A549 (cell line): ENCODE data around the gene TBC1D22A. TPM values are rescaled to one million over a fixed set of nuclear protein-coding genes. Genes with fewer than 3 reads are reported as not detected.

Experiments
- ATAC-seq, 2 experiments: fragments of 200-7000 bp in 1 of 2; fragments of >200 bp in 1 of 2; cut with Nextera tagmentation in 1 of 2; cut with Tn5 transposase in 1 of 2; 3 replicates each; pipeline versions ENCODE4 v1.8.0 to v1.9.1; 2018 to 2020; ENCODE audit warnings: mild to moderate bottlenecking in 1 of 2, moderate library complexity in 1 of 2
- CTCF ChIA-PET: fragments of 300-600 bp; sonication (Branson Sonifier 250); formaldehyde crosslinking; extraction: SDS; loops from one replicate; lab custom pipeline; 2021; ENCODE audit warnings: antibody characterized with exemption, inconsistent platforms; lab: Yijun Ruan, JAX
- POLR2A ChIA-PET: fragments of 350-600 bp; formaldehyde crosslinking; extraction: SDS; loops from one replicate; lab custom pipeline; 2021; ENCODE audit warnings: antibody characterized with exemption, inconsistent platforms; lab: Yijun Ruan, JAX
- DNase-seq, 2 experiments: peaks; one replicate each; pipeline versions ENCODE4 v3.0.0 to v3.0.0-alpha.2; 2011 to 2016; ENCODE audit warnings: low read depth in 1 of 2, low spot score in 1 of 2
- FAIRE-seq: peaks from 2 replicates; lab custom pipeline; 2011; peaks lifted over from hg19 to GRCh38; lab: Jason Lieb, UNC
- H3K27ac ChIP-seq, 2 experiments: fragments of >200 bp; sonication (Bioruptor Twin); formaldehyde crosslinking; 3 replicates each; pipeline ENCODE4 v1.5.1; 2016 to 2017
- H3K4me1 ChIP-seq: fragments of >200 bp; sonication (Bioruptor Twin); formaldehyde crosslinking; 3 replicates; pipeline ENCODE4 v1.6.1; 2016
- H3K4me2 ChIP-seq: fragments of >200 bp; sonication (Bioruptor Twin); formaldehyde crosslinking; 3 replicates; pipeline ENCODE4 v1.6.1; 2016
- H3K4me3 ChIP-seq: fragments of >200 bp; sonication (Bioruptor Twin); formaldehyde crosslinking; 3 replicates; pipeline ENCODE4 v1.5.1; 2016
- H3K9me3 ChIP-seq: fragments of >200 bp; sonication (Bioruptor Twin); formaldehyde crosslinking; 3 replicates; pipeline ENCODE4 v1.6.1; 2016
- FOSB ChIP-seq: fragments of 250-450 bp; sonication (Bioruptor Pico); IDR thresholded peaks from 2 replicates; pipeline ENCODE4 v1.5.0; 2020; ENCODE audit warnings: mild to moderate bottlenecking, moderate library complexity
- HDAC2 ChIP-seq: fragments of 200-600 bp; sonication (generic); IDR thresholded peaks from 2 replicates; pipeline ENCODE4 v1.6.1; 2016
- HOXB5 ChIP-seq: fragments of 250-450 bp; sonication (Bioruptor Pico); IDR thresholded peaks from 2 replicates; pipeline ENCODE4 v1.5.0; 2020; ENCODE audit warnings: mild to moderate bottlenecking, moderate library complexity
- JUNB ChIP-seq: fragments of >200 bp; sonication (Bioruptor Twin); formaldehyde crosslinking; IDR thresholded peaks from 2 replicates; pipeline ENCODE4 v1.6.1; 2016
- KDM5A ChIP-seq: fragments of 200-600 bp; sonication (generic); IDR thresholded peaks from 2 replicates; pipeline ENCODE4 v1.6.1; 2016; ENCODE audit warnings: antibody characterized with exemption, mild to moderate bottlenecking
- NFE2L2 ChIP-seq: fragments of 150-350 bp; conservative IDR thresholded peaks from 2 replicates; pipeline ENCODE4 v1.6.1; 2014; ENCODE audit warnings: low read length
- NPAS2 ChIP-seq: fragments of 250-450 bp; sonication (Bioruptor Pico); IDR thresholded peaks from 2 replicates; pipeline ENCODE4 v1.8.0; 2022; ENCODE audit warnings: mild to moderate bottlenecking, moderate library complexity, borderline replicate concordance
- PHF8 ChIP-seq: fragments of 200-600 bp; sonication (generic); IDR thresholded peaks from 2 replicates; pipeline ENCODE4 v1.6.1; 2016; ENCODE audit warnings: low read depth, mild to moderate bottlenecking, antibody characterized with exemption, moderate library complexity, borderline replicate concordance
- RAD21 ChIP-seq, 2 experiments: fragments of >200 bp in 1 of 2; sonication (Bioruptor Twin) in 1 of 2; formaldehyde crosslinking in 1 of 2; IDR thresholded peaks in 1 of 2; conservative IDR thresholded peaks in 1 of 2; 2 replicates in 1 of 2; 3 replicates in 1 of 2; pipeline ENCODE4 v1.6.1; 2012 to 2018; ENCODE audit warnings: inconsistent platforms in 1 of 2
- TP53 ChIP-seq: fragments of 250-450 bp; sonication (Bioruptor Pico); IDR thresholded peaks from 2 replicates; pipeline ENCODE4 v1.5.0; 2021; ENCODE audit warnings: mild to moderate bottlenecking, moderate library complexity
- ZNF302 ChIP-seq: fragments of 250-450 bp; sonication (Bioruptor Pico); IDR thresholded peaks from 2 replicates; pipeline ENCODE4 v1.9.0; 2021; ENCODE audit warnings: inconsistent platforms, mild to moderate bottlenecking, moderate library complexity
- WGBS: methylation state at CpG from one replicate; pipeline ENCODE4 v1.1.6; 2017; ENCODE audit errors: missing lambda C conversion rate; 5-methylcytosine and 5-hydroxymethylcytosine counted together
- polyA plus RNA-seq, 4 experiments: library from polyadenylated mRNA; depleted of rRNA in 3 of 4; stranded (reverse); fragments of >200 nt; fragmentation: RNase III in 1 of 4; extraction: RNeasy Plus Mini Kit Qiagen cat#74134 plus additional on column Dnase treatment in 1 of 4; gene quantifications; 2 replicates in 3 of 4; 3 replicates in 1 of 4; pipeline ENCODE4 v1.2.3, GENCODE V29; 2011 to 2017
- TF ChIP-seq, protein P1 (sequence below): fragments of 250-450 bp; sonication (Bioruptor Pico); IDR thresholded peaks from 2 replicates; pipeline ENCODE4 v1.5.0; 2020; ENCODE audit warnings: low read depth, mild to moderate bottlenecking, moderate library complexity
- TF ChIP-seq, protein P2 (sequence below): fragments of 250-450 bp; sonication (Bioruptor Pico); IDR thresholded peaks from 2 replicates; pipeline ENCODE4 v1.5.0; 2021; ENCODE audit warnings: mild to moderate bottlenecking, moderate library complexity, borderline replicate concordance
- TF ChIP-seq, protein P3 (sequence below): fragments of 450-650 bp; IDR thresholded peaks from 2 replicates; pipeline ENCODE4 v1.6.1; 2014; ENCODE audit warnings: antibody characterized with exemption
- TF ChIP-seq, protein P4 (sequence below): fragments of >200 bp; sonication (Bioruptor Twin); formaldehyde crosslinking; IDR thresholded peaks from 3 replicates; pipeline ENCODE4 v1.5.1; 2016
- TF ChIP-seq, protein P5 (sequence below): fragments of >200 bp; sonication (Bioruptor Twin); formaldehyde crosslinking; IDR thresholded peaks from 2 replicates; pipeline ENCODE4 v1.6.1; 2016
- TF ChIP-seq, protein P6 (sequence below): IDR thresholded peaks from 2 replicates; pipeline ENCODE4 v1.6.1; 2012

TBC1D22A gene
- polyA plus RNA-seq, 2 of the 4 experiments (the other 2 are of a cell fraction), result 8.9 to 10.8 TPM

DNA sequence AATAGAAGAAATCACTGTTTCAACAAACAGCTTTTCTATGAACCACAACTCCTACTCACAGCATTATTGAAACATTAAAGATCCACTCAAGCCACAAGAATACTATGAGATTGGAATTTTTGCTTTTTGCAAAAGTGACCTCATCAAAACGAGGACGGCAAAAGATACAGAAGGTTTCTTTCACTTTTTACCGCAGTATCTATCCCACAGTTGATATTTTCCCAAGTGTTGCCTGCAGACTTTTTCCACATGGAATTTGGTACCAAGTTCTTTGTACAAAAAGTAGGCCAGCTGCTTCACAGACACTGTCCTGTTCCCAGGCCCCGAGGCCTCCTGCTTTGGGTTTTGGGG is 204.0 kb downstream of the TBC1D22A start:
- no peak overlapping the region for H3K27ac ChIP-seq
- POLR2A ChIA-PET, result no interaction called here
- H3K4me2 ChIP-seq, result no peak overlapping the region
- no peaks in the 10 kb centered on the region for H3K9me3 ChIP-seq
- ATAC-seq (no peak), DNase-seq (no peak), FAIRE-seq (no peak)
- TF ChIP-seq, protein P1, sequence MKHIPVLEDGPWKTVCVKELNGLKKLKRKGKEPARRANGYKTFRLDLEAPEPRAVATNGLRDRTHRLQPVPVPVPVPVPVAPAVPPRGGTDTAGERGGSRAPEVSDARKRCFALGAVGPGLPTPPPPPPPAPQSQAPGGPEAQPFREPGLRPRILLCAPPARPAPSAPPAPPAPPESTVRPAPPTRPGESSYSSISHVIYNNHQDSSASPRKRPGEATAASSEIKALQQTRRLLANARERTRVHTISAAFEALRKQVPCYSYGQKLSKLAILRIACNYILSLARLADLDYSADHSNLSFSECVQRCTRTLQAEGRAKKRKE, result no peak
- no peak for TF ChIP-seq FOSB (CRISPR knock-in tag)
- no peak for TF ChIP-seq NPAS2
- TF ChIP-seq, protein P2, sequence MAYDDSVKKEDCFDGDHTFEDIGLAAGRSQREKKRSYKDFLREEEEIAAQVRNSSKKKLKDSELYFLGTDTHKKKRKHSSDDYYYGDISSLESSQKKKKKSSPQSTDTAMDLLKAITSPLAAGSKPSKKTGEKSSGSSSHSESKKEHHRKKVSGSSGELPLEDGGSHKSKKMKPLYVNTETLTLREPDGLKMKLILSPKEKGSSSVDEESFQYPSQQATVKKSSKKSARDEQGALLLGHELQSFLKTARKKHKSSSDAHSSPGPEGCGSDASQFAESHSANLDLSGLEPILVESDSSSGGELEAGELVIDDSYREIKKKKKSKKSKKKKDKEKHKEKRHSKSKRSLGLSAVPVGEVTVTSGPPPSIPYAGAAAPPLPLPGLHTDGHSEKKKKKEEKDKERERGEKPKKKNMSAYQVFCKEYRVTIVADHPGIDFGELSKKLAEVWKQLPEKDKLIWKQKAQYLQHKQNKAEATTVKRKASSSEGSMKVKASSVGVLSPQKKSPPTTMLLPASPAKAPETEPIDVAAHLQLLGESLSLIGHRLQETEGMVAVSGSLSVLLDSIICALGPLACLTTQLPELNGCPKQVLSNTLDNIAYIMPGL, result no peak
- no peak for TF ChIP-seq HOXB5 (CRISPR knock-in tag)
- TF ChIP-seq, protein P3, sequence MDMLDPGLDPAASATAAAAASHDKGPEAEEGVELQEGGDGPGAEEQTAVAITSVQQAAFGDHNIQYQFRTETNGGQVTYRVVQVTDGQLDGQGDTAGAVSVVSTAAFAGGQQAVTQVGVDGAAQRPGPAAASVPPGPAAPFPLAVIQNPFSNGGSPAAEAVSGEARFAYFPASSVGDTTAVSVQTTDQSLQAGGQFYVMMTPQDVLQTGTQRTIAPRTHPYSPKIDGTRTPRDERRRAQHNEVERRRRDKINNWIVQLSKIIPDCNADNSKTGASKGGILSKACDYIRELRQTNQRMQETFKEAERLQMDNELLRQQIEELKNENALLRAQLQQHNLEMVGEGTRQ, result no peak
- TF ChIP-seq, protein P4, sequence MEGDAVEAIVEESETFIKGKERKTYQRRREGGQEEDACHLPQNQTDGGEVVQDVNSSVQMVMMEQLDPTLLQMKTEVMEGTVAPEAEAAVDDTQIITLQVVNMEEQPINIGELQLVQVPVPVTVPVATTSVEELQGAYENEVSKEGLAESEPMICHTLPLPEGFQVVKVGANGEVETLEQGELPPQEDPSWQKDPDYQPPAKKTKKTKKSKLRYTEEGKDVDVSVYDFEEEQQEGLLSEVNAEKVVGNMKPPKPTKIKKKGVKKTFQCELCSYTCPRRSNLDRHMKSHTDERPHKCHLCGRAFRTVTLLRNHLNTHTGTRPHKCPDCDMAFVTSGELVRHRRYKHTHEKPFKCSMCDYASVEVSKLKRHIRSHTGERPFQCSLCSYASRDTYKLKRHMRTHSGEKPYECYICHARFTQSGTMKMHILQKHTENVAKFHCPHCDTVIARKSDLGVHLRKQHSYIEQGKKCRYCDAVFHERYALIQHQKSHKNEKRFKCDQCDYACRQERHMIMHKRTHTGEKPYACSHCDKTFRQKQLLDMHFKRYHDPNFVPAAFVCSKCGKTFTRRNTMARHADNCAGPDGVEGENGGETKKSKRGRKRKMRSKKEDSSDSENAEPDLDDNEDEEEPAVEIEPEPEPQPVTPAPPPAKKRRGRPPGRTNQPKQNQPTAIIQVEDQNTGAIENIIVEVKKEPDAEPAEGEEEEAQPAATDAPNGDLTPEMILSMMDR, result no peak
- no peak for TF ChIP-seq HDAC2
- TF ChIP-seq RAD21 (conservative IDR thresholded peaks at IDR 0.05 in 1 of 2, IDR thresholded peaks at IDR 0.05 in 1 of 2), result no peak
- CTCF ChIA-PET, result interaction anchor here (1.0 kb wide), 1 partner anchor 168 kb away, joined by 3 read pairs; no protein-coding TSS in a partner anchor
- H3K4me1 ChIP-seq, result no peaks in the 10 kb centered on the region
- 83% methylated on average over 4 of the region's 4 CpGs for WGBS
- no peak overlapping the region for H3K4me3 ChIP-seq

DNA sequence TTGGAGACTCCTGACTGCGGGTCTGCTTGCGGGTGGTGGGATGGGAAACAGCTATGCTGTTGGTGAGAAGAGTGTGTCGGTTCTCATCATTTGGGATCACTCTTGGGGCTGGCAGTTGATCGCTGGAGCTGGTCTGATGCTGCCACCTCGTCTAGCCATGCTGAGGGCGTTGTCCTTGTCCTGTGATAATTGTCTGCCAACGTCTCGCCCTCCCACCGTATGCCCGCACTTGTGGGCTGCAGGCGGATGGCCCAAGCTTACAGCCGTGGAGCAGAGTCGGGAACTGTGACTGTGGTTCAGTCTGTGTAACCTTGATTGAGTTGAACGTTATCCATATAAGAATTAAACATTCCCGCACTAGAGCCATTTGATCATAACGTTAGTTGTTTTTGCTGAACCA is 204.4 kb downstream of the TBC1D22A start:
- ATAC-seq, result no peak
- H3K4me2 ChIP-seq, result no peak overlapping the region
- H3K27ac ChIP-seq, result no peak overlapping the region
- POLR2A ChIA-PET, result no interaction called here
- DNase-seq, result no peak
- TF ChIP-seq, protein P5, sequence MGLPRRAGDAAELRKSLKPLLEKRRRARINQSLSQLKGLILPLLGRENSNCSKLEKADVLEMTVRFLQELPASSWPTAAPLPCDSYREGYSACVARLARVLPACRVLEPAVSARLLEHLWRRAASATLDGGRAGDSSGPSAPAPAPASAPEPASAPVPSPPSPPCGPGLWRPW, result no peak
- TF ChIP-seq, protein P3, result no peak
- no peak for TF ChIP-seq KDM5A
- TF ChIP-seq, protein P6, sequence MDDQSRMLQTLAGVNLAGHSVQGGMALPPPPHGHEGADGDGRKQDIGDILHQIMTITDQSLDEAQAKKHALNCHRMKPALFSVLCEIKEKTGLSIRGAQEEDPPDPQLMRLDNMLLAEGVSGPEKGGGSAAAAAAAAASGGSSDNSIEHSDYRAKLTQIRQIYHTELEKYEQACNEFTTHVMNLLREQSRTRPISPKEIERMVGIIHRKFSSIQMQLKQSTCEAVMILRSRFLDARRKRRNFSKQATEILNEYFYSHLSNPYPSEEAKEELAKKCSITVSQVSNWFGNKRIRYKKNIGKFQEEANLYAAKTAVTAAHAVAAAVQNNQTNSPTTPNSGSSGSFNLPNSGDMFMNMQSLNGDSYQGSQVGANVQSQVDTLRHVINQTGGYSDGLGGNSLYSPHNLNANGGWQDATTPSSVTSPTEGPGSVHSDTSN, result no peak
- TF ChIP-seq TP53 (CRISPR knock-in tag), result no peak
- TF ChIP-seq PHF8, result no peak
- no peak for TF ChIP-seq NFE2L2
- no peak for TF ChIP-seq JUNB
- TF ChIP-seq ZNF302 (CRISPR knock-in tag), result no peak
- no peak overlapping the region for H3K4me3 ChIP-seq
- FAIRE-seq, result no peak
- H3K9me3 ChIP-seq, result no peaks in the 10 kb centered on the region
- 84% methylated on average over 15 of the region's 16 CpGs for WGBS
- CTCF ChIA-PET, result interaction anchor here (1.0 kb wide), 1 partner anchor 168 kb away, joined by 3 read pairs; no protein-coding TSS in a partner anchor
- no peaks in the 10 kb centered on the region for H3K4me1 ChIP-seq
